Measurements from ENCODE around the gene CXCL1.

The CXCL1 gene

GRCh38 chr4:73839715-73840114, 29.5 kb upstream of the CXCL1 start:
- Histone ChIP-seq H2AFZ (ENCODE audit: low read depth, low read length, severe bottlenecking) (no peak overlapping the region), H3K27ac (ENCODE audit: low read depth, low read length) (no peak overlapping the region), H3K4me2 (ENCODE audit: low read depth, low read length, poor library complexity, severe bottlenecking) (no peak overlapping the region), H3K36me3 (ENCODE audit: low read length) (no peaks in the 10 kb centered on the region), H3K9ac (ENCODE audit: low read length) (no peak overlapping the region), H3K9me2 (replicated peaks; ENCODE audit: insufficient read depth, low read length) (no peaks in the 10 kb centered on the region), H3K4me3 (ENCODE audit: insufficient read depth, low read length, poor library complexity, severe bottlenecking) (no peak overlapping the region), H3K27me3 (ENCODE audit: low read length) (no peaks in the 10 kb centered on the region), H4K20me1 (ENCODE audit: low read depth, low read length) (no peaks in the 10 kb centered on the region), H3K79me2 (ENCODE audit: insufficient read depth, low read length) (no peaks in the 10 kb centered on the region), H3K9me3 (ENCODE audit: insufficient read depth, low read length) (no peaks in the 10 kb centered on the region), H3F3A (ENCODE audit: insufficient read depth) (no peaks in the 10 kb centered on the region)
- TF ChIP-seq, protein P1, sequence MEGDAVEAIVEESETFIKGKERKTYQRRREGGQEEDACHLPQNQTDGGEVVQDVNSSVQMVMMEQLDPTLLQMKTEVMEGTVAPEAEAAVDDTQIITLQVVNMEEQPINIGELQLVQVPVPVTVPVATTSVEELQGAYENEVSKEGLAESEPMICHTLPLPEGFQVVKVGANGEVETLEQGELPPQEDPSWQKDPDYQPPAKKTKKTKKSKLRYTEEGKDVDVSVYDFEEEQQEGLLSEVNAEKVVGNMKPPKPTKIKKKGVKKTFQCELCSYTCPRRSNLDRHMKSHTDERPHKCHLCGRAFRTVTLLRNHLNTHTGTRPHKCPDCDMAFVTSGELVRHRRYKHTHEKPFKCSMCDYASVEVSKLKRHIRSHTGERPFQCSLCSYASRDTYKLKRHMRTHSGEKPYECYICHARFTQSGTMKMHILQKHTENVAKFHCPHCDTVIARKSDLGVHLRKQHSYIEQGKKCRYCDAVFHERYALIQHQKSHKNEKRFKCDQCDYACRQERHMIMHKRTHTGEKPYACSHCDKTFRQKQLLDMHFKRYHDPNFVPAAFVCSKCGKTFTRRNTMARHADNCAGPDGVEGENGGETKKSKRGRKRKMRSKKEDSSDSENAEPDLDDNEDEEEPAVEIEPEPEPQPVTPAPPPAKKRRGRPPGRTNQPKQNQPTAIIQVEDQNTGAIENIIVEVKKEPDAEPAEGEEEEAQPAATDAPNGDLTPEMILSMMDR (IDR thresholded peaks at IDR 0.05; ENCODE audit: insufficient read depth, low read length, poor library complexity, severe bottlenecking), result no peak
- TF ChIP-seq EZH2phosphoT487 (conservative IDR thresholded peaks at IDR 0.05; ENCODE audit: low read length), result no peak

GRCh38 chr4:73841243-73841925, 27.8 kb upstream of the CXCL1 start:
- no peak for TF ChIP-seq EZH2phosphoT487 (conservative IDR thresholded peaks at IDR 0.05; ENCODE audit: low read length)
- TF ChIP-seq, protein P1 (IDR thresholded peaks at IDR 0.05; ENCODE audit: insufficient read depth, low read length, poor library complexity, severe bottlenecking), result no peak
- Histone ChIP-seq H3K36me3 (ENCODE audit: low read length) (no peaks in the 10 kb centered on the region), H3K79me2 (ENCODE audit: insufficient read depth, low read length) (no peaks in the 10 kb centered on the region), H3F3A (ENCODE audit: insufficient read depth) (no peaks in the 10 kb centered on the region), H2AFZ (ENCODE audit: low read depth, low read length, severe bottlenecking) (no peak overlapping the region), H3K4me2 (ENCODE audit: low read depth, low read length, poor library complexity, severe bottlenecking) (no peak overlapping the region), H3K4me3 (ENCODE audit: insufficient read depth, low read length, poor library complexity, severe bottlenecking) (no peak overlapping the region), H3K9me2 (replicated peaks; ENCODE audit: insufficient read depth, low read length) (no peaks in the 10 kb centered on the region), H4K20me1 (ENCODE audit: low read depth, low read length) (no peaks in the 10 kb centered on the region), H3K27me3 (ENCODE audit: low read length) (no peaks in the 10 kb centered on the region), H3K27ac (ENCODE audit: low read depth, low read length) (no peak overlapping the region), H3K9ac (ENCODE audit: low read length) (no peak overlapping the region), H3K9me3 (ENCODE audit: insufficient read depth, low read length) (no peaks in the 10 kb centered on the region)

DNA sequence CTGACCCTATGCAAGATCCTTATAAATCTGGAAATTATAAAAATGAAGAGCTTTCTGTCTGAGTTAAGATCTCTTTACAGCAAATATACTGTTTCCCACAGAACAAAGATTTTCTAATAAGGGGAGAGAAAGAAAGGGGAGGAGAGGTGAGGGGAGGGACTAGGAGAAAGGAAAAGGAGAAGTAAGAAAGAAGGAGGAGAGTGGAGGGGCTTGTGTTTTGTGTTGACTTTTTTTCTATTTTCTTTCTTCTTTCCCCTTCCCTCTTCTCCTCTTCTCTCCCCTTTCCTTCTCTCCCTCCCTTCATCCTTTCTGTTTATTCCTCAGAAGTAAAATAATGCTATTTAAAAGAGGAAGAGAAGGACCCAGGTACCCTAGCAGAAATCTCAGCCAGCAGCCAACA, 26.5 kb upstream of the CXCL1 start:
- Histone ChIP-seq H3K9me3 (ENCODE audit: insufficient read depth, low read length) (no peaks in the 10 kb centered on the region), H3K79me2 (ENCODE audit: insufficient read depth, low read length) (no peaks in the 10 kb centered on the region), H3K4me2 (ENCODE audit: low read depth, low read length, poor library complexity, severe bottlenecking) (no peak overlapping the region), H3K27ac (ENCODE audit: low read depth, low read length) (no peak overlapping the region), H3K36me3 (ENCODE audit: low read length) (no peaks in the 10 kb centered on the region), H3K9ac (ENCODE audit: low read length) (no peak overlapping the region), H4K20me1 (ENCODE audit: low read depth, low read length) (no peaks in the 10 kb centered on the region), H3K9me2 (replicated peaks; ENCODE audit: insufficient read depth, low read length) (no peaks in the 10 kb centered on the region), H3K4me3 (ENCODE audit: insufficient read depth, low read length, poor library complexity, severe bottlenecking) (no peak overlapping the region), H2AFZ (ENCODE audit: low read depth, low read length, severe bottlenecking) (no peak overlapping the region), H3F3A (ENCODE audit: insufficient read depth) (no peaks in the 10 kb centered on the region), H3K27me3 (ENCODE audit: low read length) (no peaks in the 10 kb centered on the region)
- no peak for TF ChIP-seq EZH2phosphoT487 (conservative IDR thresholded peaks at IDR 0.05; ENCODE audit: low read length)
- TF ChIP-seq, protein P1 (IDR thresholded peaks at IDR 0.05; ENCODE audit: insufficient read depth, low read length, poor library complexity, severe bottlenecking), result no peak
